Activated CD8-positive, alpha-beta T cell treated with anti-CD3 and anti-CD28 coated beads, Interleukin-2, amount 10 ng/mL, durations not matched to agents 7 days and 5 days (primary cell): ENCODE measurements around the gene FAIM2. TPM values are rescaled to one million over a fixed set of nuclear protein-coding genes. Genes with fewer than 3 reads are reported as not detected.

ENCODE experiments used
- ATAC-seq: fragments of 150-1000 bp; cut with Tn5 transposase; one replicate; pipeline ENCODE4 v1.10.0; 2021; ENCODE audit warnings: moderate library complexity
- CTCF ChIA-PET: fragments of 350-600 bp; sonication (Branson Sonifier 250); formaldehyde crosslinking; loops from one replicate; lab custom pipeline; 2021; ENCODE audit warnings: antibody characterized with exemption; lab: Charles Lee
- POLR2A ChIA-PET: fragments of 350-600 bp; sonication (Branson Sonifier 250); formaldehyde crosslinking; loops from one replicate; lab custom pipeline; 2021; ENCODE audit warnings: antibody characterized with exemption; lab: Charles Lee
- DNase-seq: peaks from one replicate; pipeline ENCODE4 v3.0.0-alpha.2; 2020
- H3K27ac Mint-ChIP-seq: one replicate; pipeline ENCODE4 v1.8.0; 2021; ENCODE audit warnings: mild to moderate bottlenecking, mixed read lengths
- H3K27me3 Mint-ChIP-seq: one replicate; pipeline ENCODE4 v1.8.0; 2021; ENCODE audit warnings: low read depth, mixed read lengths
- H3K36me3 Mint-ChIP-seq: one replicate; pipeline ENCODE4 v1.8.0; 2021; ENCODE audit warnings: low read depth, mixed read lengths
- H3K4me1 Mint-ChIP-seq: one replicate; pipeline ENCODE4 v1.8.0; 2021; ENCODE audit warnings: low read depth, mixed read lengths
- H3K4me3 Mint-ChIP-seq: one replicate; pipeline ENCODE4 v1.8.0; 2021; ENCODE audit warnings: mild to moderate bottlenecking, mixed read lengths
- H3K9me3 Mint-ChIP-seq: one replicate; pipeline ENCODE4 v1.8.0; 2022; ENCODE audit warnings: mixed read lengths; ENCODE audit not compliant: insufficient read depth
- total RNA-seq, 2 experiments: library from RNA; stranded (reverse); gene quantifications; one replicate each; pipeline ENCODE4 v1.2.3, GENCODE V29; 2021

Gene FAIM2
- total RNA-seq, 2 experiments from 2014 or later = 0.23 to 0.55 TPM

DNA sequence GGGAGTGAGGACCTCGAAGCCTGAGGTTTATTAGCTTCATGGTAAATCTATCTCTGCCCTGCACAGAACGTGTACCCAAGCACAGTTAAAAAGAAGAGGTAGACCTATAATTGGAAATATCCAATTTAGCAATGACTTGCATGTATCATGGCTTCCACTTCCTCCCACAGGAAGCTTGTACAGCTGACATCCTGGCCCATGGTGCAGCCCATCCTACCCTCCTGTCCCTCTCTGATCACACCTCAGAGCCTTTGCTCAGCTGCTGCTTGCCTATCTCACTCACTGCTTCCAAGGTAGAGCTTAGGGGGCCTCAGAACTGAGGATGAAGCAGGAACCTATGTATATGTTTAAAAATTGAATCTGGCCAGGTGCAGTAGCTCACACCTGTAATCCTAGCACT lies 56.5 kb downstream of the FAIM2 start:
- H3K4me1 Mint-ChIP-seq = peaks cover 31% of the 10 kb centered on the region
- ChIA-PET CTCF (interaction anchor here (1.0 to 2.5 kb wide), 7 partner anchors 8 to 223 kb away, joined by 4 to 9 read pairs (median 7); partner anchors contain the start of gene TMBIM6), POLR2A (interaction anchor here (1.3 kb wide), 1 partner anchor 106 kb away, joined by 3 read pairs; no protein-coding TSS in a partner anchor)
- peak; percentile 52 for DNase-seq
- no peaks in the 10 kb centered on the region for H3K9me3 Mint-ChIP-seq
- no peak overlapping the region for H3K4me3 Mint-ChIP-seq
- H3K36me3 Mint-ChIP-seq = peaks cover 4% of the 10 kb centered on the region
- peak overlapping the region; percentile 80 for H3K27ac Mint-ChIP-seq
- ATAC-seq = no peak
- H3K27me3 Mint-ChIP-seq = peaks cover 25% of the 10 kb centered on the region

DNA sequence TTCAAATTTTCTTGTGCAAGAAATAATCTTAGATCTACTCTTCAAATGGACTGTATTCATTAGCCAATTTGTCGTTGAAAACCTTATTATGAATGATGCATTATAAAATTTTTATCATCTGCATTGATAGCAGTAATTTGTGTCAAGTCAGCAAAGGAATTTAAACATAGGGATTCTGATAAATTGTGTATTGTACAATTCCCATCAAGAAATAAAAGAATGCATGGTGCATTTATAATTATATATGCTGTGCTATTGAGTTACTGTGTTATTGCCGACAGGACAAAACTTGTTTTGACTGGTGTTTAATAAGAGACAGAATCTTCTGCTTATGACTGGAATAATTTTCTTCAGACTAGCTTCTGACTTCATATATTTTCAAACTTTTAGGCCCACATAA lies 57.7 kb downstream of the FAIM2 start:
- CTCF ChIA-PET = interaction anchor here (1.4 to 8.8 kb wide), 4 partner anchors 21 to 105 kb away, joined by 3 to 129 read pairs (median 9); partner anchors contain the start of gene TMBIM6
- no peak for ATAC-seq
- H3K4me1 Mint-ChIP-seq = peaks cover 42% of the 10 kb centered on the region

GRCh38 chr12:49843876-49844437 lies 59.7 kb downstream of the FAIM2 start:
- Mint-ChIP-seq H3K27ac (peak overlapping the region; percentile 44), H3K4me3 (peak overlapping the region; percentile 6), H3K9me3 (no peaks in the 10 kb centered on the region), H3K27me3 (peaks cover 8% of the 10 kb centered on the region), H3K36me3 (peaks cover 11% of the 10 kb centered on the region), H3K4me1 (peaks cover 48% of the 10 kb centered on the region)
- POLR2A ChIA-PET = interaction anchor here (0.9 to 2.2 kb wide), 5 partner anchors 8 to 140 kb away, joined by 4 to 20 read pairs (median 5); partner anchors contain the start of genes NCKAP5L and TMBIM6
- ATAC-seq (no peak), DNase-seq (no peak)
- CTCF ChIA-PET = interaction anchor here (1.0 to 8.8 kb wide), 5 partner anchors 23 to 123 kb away, joined by 3 to 129 read pairs (median 7); partner anchors contain the start of gene TMBIM6

More for the DNA sequence above, 57.7 kb downstream of the FAIM2 start:
- Mint-ChIP-seq H3K36me3 (peaks cover 9% of the 10 kb centered on the region), H3K27ac (no peak overlapping the region), H3K4me3 (no peak overlapping the region), H3K9me3 (no peaks in the 10 kb centered on the region), H3K27me3 (peaks cover 17% of the 10 kb centered on the region)
- POLR2A ChIA-PET = no interaction called here
- DNase-seq = no peak

DNA sequence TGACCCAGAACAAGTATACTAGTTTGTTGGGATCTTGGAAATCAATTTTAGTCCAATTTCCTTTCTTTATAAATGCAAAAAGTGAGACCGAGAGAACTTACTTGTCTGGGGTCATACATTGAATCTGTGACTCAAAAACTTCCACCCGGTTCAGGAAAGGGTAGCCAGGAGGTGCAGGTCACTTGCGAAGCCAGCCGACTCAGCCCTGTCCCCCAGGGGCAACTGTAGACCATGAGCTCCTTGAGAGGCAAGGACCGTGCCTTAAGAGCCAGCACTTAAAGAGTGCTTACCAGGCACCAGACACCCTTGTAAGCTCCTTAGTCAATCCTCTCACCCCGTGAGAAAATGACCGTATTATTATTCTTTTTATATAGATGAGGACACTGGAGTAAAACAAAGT lies 60.3 kb downstream of the FAIM2 start:
- H3K4me1 Mint-ChIP-seq = peaks cover 51% of the 10 kb centered on the region
- CTCF ChIA-PET = interaction anchor here (0.9 to 8.8 kb wide), 6 partner anchors 64 to 124 kb away, joined by 3 to 129 read pairs (median 6); partner anchors contain the start of gene TMBIM6
- POLR2A ChIA-PET = interaction anchor here (0.6 to 2.2 kb wide), 16 partner anchors 8 to 476 kb away, joined by 3 to 20 read pairs (median 4); partner anchors contain the start of genes NCKAP5L, SMARCD1, SPATS2 and TMBIM6

DNA sequence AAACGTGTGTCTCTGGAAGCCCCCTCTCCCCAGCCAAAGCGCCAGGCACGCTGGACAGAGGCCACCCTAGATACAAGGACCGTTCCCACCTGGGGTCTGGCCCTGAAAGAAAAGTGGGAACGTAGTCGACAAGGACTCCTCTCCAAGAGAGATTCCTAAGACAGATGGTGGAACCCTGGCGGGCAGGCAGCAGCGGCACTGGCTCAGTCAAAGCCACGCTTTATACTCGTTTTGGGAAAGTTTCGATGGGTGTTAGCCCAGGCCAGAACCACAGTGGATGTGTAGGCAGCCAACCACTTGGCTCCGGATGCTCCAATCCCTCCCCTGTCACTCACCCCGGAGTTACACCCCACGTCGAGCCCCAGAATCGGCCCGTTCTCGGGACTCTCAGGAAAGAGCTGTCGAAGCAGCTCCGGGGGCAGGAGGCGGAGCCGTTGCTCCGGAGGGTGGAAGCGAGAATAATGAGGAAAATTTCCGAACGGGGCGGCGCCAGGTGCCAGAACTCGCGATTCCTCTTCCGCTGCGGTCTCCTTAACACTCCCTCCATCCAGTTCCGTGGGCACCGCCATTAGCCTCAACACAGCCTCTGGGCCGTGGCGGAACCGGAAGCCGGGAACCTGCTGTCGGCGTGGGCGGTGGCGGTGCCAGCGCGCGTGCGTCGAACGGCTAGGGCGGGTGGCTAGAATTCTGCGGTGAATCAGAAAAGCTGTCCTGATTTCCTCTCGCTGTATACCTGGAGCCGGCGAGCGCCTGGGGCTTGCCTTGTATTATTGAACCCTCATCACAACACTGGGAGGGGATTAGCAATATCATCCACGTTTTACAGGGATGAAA lies 61.0 kb downstream of the FAIM2 start, which contains the start of gene BCDIN3D:
Gene BCDIN3D (minus strand): TSS at position 588 of the 834 bp plus-strand sequence. CDS start 19 bp downstream, at position 569.
- Mint-ChIP-seq H3K27me3 (no peaks in the 10 kb centered on the region), H3K27ac (peak within 1 kb of the TSS; percentile 86), H3K4me3 (peak within 1 kb of the TSS; percentile 92), H3K4me1 (peaks cover 51% of the 10 kb centered on the region), H3K9me3 (no peaks in the 10 kb centered on the region), H3K36me3 (peaks cover 16% of the 10 kb centered on the region)
- DNase-seq = peak; percentile 93
- CTCF ChIA-PET = interaction anchor here (0.6 to 8.8 kb wide), 8 partner anchors 9 to 125 kb away, joined by 3 to 129 read pairs (median 6); partner anchors contain the start of gene TMBIM6
- ATAC-seq = peak; percentile 96
- POLR2A ChIA-PET = interaction anchor here (0.6 to 2.2 kb wide), 16 partner anchors 9 to 476 kb away, joined by 3 to 20 read pairs (median 4); partner anchors contain the start of genes NCKAP5L, SMARCD1, SPATS2 and TMBIM6

More for the DNA sequence above, 60.3 kb downstream of the FAIM2 start:
- Mint-ChIP-seq H3K4me3 (peak overlapping the region; percentile 92), H3K36me3 (peaks cover 11% of the 10 kb centered on the region), H3K27ac (peak overlapping the region; percentile 86), H3K9me3 (no peaks in the 10 kb centered on the region), H3K27me3 (peaks cover 4% of the 10 kb centered on the region)
- ATAC-seq (no peak), DNase-seq (no peak)

DNA sequence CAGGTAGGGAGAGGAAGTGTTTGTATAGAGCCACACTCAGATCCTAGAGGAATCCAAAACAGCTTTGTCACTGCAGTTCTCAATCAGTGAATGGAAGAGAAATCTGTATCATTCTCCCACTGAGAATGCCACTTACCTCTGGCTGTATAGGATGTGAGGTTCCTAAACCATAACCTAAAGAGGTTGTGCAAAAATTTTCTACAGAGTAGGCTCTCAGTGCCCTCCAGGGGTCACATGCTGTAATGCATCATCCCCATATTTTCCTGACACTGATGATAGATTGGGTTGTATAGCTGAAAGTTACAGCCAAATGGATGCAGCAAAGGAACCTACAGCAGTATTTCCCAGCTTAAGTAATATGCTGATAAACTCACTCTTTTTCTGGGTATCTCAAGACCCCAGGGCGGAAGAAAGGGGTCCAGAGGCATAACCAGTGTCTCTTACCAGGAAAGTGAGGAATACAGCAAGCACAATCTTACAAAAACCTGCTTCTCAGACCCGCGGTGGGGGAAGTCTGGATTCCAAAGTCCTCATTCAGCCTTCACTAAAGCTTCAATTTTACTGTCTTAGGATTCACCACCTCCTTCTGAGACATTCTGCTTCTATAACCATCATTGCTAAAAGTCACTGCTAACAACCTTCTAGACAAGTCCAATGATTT lies 64.6 kb downstream of the FAIM2 start:
- H3K36me3 Mint-ChIP-seq = peaks cover 11% of the 10 kb centered on the region
- ChIA-PET POLR2A (interaction anchor here (0.7 to 1.6 kb wide), 5 partner anchors 7 to 98 kb away, joined by 3 to 7 read pairs (median 3); partner anchors contain the start of genes NCKAP5L and TMBIM6), CTCF (interaction anchor here (0.7 to 8.8 kb wide), 39 partner anchors 8 to 481 kb away, joined by 3 to 129 read pairs (median 5); partner anchors contain the start of genes NCKAP5L and TMBIM6)
- H3K27ac Mint-ChIP-seq = no peak overlapping the region
- no peaks in the 10 kb centered on the region for H3K9me3 Mint-ChIP-seq
- no peaks in the 10 kb centered on the region for H3K27me3 Mint-ChIP-seq
- ATAC-seq = no peak
- DNase-seq = peak; percentile 64
- peaks cover 36% of the 10 kb centered on the region for H3K4me1 Mint-ChIP-seq
- H3K4me3 Mint-ChIP-seq = no peak overlapping the region

DNA sequence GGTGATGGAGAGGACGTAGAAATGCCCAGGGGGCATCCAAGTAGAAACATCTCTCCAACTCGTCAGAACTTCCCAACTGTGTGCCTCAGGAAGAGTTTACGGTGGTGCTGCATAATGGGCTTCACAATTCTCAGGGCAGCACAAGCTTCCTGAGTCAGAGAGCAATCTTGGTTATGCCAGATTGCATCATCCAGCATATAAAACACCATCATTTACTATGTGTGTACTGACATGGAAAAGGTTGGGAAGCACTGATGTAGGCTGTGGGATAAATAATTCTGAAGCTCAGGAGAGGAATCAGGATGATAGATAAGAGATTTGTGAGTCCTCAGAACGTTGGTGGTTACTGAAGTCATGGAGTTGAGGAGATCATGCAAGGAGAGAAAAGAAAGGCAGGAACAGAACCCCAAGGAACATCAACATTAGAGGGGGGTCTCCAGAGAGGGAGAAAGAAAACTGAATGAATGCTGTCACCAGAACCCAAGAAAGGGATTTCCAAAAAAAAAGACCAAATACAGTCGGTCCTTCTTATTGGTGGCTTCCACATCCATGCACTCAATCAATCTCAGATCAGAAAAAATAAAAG lies 70.8 kb downstream of the FAIM2 start:
- Mint-ChIP-seq H3K36me3 (no peaks in the 10 kb centered on the region), H3K27me3 (no peaks in the 10 kb centered on the region), H3K27ac (no peak overlapping the region), H3K4me1 (peaks cover 12% of the 10 kb centered on the region), H3K4me3 (no peak overlapping the region), H3K9me3 (no peaks in the 10 kb centered on the region)
- ChIA-PET POLR2A (no interaction called here), CTCF (interaction anchor here (3.6 kb wide), 1 partner anchor 55 kb away, joined by 22 read pairs; no protein-coding TSS in a partner anchor)
- DNase-seq (no peak), ATAC-seq (no peak)

DNA sequence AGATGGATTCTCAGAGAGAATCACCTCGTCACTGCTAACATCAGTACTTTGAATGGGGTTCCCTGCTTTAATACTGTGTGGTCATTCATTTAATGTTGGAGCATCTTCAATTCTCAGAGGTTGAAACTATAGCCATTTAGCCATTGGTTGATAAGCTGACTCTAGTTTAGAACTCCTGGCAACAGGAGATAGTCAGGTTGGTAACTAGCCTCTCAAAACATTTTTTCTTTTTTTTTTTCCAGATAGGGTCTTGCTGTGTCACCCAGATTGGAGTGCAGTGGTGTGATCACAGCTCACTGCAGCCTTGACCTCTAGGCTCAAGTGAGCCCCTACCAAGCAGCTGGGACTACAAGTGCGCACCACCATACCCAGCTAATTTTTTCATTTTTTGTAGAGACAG lies 72.0 kb downstream of the FAIM2 start:
- H3K27ac Mint-ChIP-seq = no peak overlapping the region

DNA sequence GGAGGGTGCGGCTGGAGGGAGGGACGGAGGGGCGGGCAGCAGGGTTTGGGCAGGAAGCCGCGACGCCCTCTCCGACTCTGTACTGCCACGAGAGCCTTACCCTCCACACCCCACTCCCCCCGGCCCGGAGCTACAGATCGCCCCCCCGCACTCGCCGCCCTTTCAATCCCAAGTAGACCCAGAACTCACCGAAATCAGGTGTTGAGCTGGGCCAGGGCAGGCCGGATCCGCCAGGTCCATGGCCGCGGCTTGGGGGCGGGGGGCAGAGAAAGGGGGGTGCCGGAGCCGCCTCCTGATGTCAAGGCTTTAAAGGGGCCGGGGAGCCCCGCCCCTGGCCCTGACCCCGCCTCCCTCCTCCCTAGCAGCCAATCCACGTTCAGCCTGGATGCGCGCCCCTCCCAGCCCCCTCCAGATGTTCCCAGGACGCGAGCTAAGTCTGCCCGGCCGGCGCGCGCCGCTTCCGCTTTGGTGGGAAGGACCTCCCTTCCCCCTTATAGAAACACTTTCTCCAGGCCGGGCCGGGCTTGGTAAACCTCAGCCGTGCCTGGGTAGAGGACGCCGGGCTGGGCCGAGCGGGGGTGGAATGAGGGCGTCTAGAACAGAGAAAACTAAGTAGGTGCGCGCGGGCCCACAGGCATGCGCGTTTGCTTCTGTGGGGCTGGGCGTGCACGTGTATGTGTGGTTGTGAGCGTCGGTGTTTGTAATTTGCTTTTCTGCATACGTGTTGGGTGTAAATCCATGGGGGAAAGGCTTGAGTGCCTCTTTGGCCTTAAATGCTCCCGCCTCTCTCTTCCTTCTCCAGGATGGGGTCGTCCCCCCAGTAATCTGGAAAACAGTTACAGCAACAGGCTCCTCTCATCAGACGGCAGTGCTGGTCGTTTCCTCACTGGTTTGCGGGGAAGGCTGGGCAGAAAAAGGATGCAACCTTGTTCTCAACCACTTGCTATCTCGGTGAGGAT lies 75.3 kb downstream of the FAIM2 start, which contains the start of gene NCKAP5L:
Gene NCKAP5L (minus strand): TSS at position 281 of the 959 bp plus-strand sequence. CDS start 24,369 bp downstream, outside the sequence.
- peak; percentile 96 for DNase-seq
- H3K4me1 Mint-ChIP-seq = peaks cover 27% of the 10 kb centered on the region
- peak within 1 kb of the TSS; percentile 94 for H3K4me3 Mint-ChIP-seq
- no peaks in the 10 kb centered on the region for H3K36me3 Mint-ChIP-seq
- peak within 1 kb of the TSS; percentile 94 for H3K27ac Mint-ChIP-seq
- ATAC-seq = peak; percentile 97
- no peaks in the 10 kb centered on the region for H3K9me3 Mint-ChIP-seq
- ChIA-PET CTCF (interaction anchor here (0.9 to 4.9 kb wide), 7 partner anchors 8 to 139 kb away, joined by 3 to 34 read pairs (median 4); partner anchors contain the start of gene TMBIM6), POLR2A (interaction anchor here (0.6 to 2.8 kb wide), 5 partner anchors 10 to 118 kb away, joined by 3 to 15 read pairs (median 3); partner anchors contain the start of genes BCDIN3D and TMBIM6)
- H3K27me3 Mint-ChIP-seq = no peaks in the 10 kb centered on the region

More for the DNA sequence above, 72.0 kb downstream of the FAIM2 start:
- no peaks in the 10 kb centered on the region for H3K36me3 Mint-ChIP-seq
- POLR2A ChIA-PET = interaction anchor here (0.6 to 1.3 kb wide), 4 partner anchors 8 to 161 kb away, joined by 3 read pairs; partner anchors contain the start of gene BCDIN3D
- DNase-seq (no peak), ATAC-seq (no peak)
- no peak overlapping the region for H3K4me3 Mint-ChIP-seq
- H3K27me3 Mint-ChIP-seq = no peaks in the 10 kb centered on the region
- CTCF ChIA-PET = interaction anchor here (2.0 to 3.6 kb wide), 2 partner anchors 54 to 90 kb away, joined by 5 to 22 read pairs; partner anchors contain the start of gene TMBIM6
- no peaks in the 10 kb centered on the region for H3K9me3 Mint-ChIP-seq
- peaks cover 20% of the 10 kb centered on the region for H3K4me1 Mint-ChIP-seq
